ENCODE results near the gene ERCC2. TPM values are rescaled to one million over a fixed set of nuclear protein-coding genes. Genes with fewer than 3 reads are reported as not detected.

The ERCC2 gene
- polyA plus RNA-seq, 1 donor (not counting 4 experiments of a cell fraction or from before 2014, with no cell fraction given): 27.6 TPM

- TF ChIP-seq EZH2 (IDR thresholded peaks at IDR 0.05; ENCODE audit: low read length) (no peak), CTCF (optimal IDR thresholded peaks at IDR 0.05 in 1 of 3, IDR thresholded peaks at IDR 0.05 in 1 of 3, conservative IDR thresholded peaks at IDR 0.05 in 1 of 3; ENCODE audit: extremely low read depth in 1 of 3, insufficient read depth in 2 of 3, low read length in 3 of 3) (no peak)
- dilution Hi-C loops (cut with MboI; ENCODE audit: extremely low pct_ligation_motif_present, low sequenced_read_pairs): no loop called here
- Histone ChIP-seq H3K9ac (ENCODE audit: control insufficient read depth, extremely low read depth, insufficient read depth, low read length) (no peak overlapping the region), H3K9me3 (ENCODE audit: control insufficient read depth, low read depth, low read length) (no peaks in the 10 kb centered on the region), H3K4me1 (ENCODE audit: control insufficient read depth, extremely low read depth, insufficient read depth, low read length) (no peaks in the 10 kb centered on the region), H3K36me3 (ENCODE audit: control insufficient read depth in 2 of 2, extremely low read depth in 1 of 2, insufficient read depth in 2 of 2, low read length in 2 of 2) (no peaks in the 10 kb centered on the region), H3K79me2 (ENCODE audit: control insufficient read depth, insufficient read depth, low read length) (no peaks in the 10 kb centered on the region), H2AFZ (ENCODE audit: control insufficient read depth, low read length) (no peak overlapping the region), H4K20me1 (ENCODE audit: control insufficient read depth, extremely low read depth, insufficient read depth, low read length) (no peaks in the 10 kb centered on the region), H3K27me3 (ENCODE audit: control insufficient read depth, extremely low read depth, insufficient read depth, low read length) (peaks cover 10% of the 10 kb centered on the region), H3K27ac (ENCODE audit: control insufficient read depth, insufficient read depth, low read length) (no peak overlapping the region), H3K9me1 (ENCODE audit: control insufficient read depth, extremely low read depth, insufficient read depth, low read length) (no peaks in the 10 kb centered on the region), H3K4me2 (ENCODE audit: control insufficient read depth, extremely low read depth, insufficient read depth, low read depth, low read length) (no peak overlapping the region), H3K4me3 (ENCODE audit: control insufficient read depth in 2 of 3, extremely low read depth in 1 of 3, insufficient read depth in 2 of 3, low read depth in 1 of 3, low read length in 3 of 3) (no peak overlapping the region)
- no peak for DNase-seq (ENCODE audit: low read depth, low spot score)
- FAIRE-seq: no peak
These were observed 49.2 kb downstream of the ERCC2 start for GRCh38 chr19:45320997-45321775.

- no peak for TF ChIP-seq CTCF (optimal IDR thresholded peaks at IDR 0.05 in 1 of 3, IDR thresholded peaks at IDR 0.05 in 1 of 3, conservative IDR thresholded peaks at IDR 0.05 in 1 of 3; ENCODE audit: extremely low read depth in 1 of 3, insufficient read depth in 2 of 3, low read length in 3 of 3)
- TF ChIP-seq EZH2 (IDR thresholded peaks at IDR 0.05; ENCODE audit: low read length): no peak
- FAIRE-seq (no peak), DNase-seq (ENCODE audit: low read depth, low spot score) (no peak)
- Histone ChIP-seq H3K4me2 (ENCODE audit: control insufficient read depth, extremely low read depth, insufficient read depth, low read depth, low read length) (no peak overlapping the region), H2AFZ (ENCODE audit: control insufficient read depth, low read length) (no peak overlapping the region), H3K9ac (ENCODE audit: control insufficient read depth, extremely low read depth, insufficient read depth, low read length) (no peak overlapping the region), H4K20me1 (ENCODE audit: control insufficient read depth, extremely low read depth, insufficient read depth, low read length) (no peaks in the 10 kb centered on the region), H3K9me3 (ENCODE audit: control insufficient read depth, low read depth, low read length) (no peaks in the 10 kb centered on the region), H3K9me1 (ENCODE audit: control insufficient read depth, extremely low read depth, insufficient read depth, low read length) (no peaks in the 10 kb centered on the region), H3K4me3 (ENCODE audit: control insufficient read depth in 2 of 3, extremely low read depth in 1 of 3, insufficient read depth in 2 of 3, low read depth in 1 of 3, low read length in 3 of 3) (no peak overlapping the region), H3K4me1 (ENCODE audit: control insufficient read depth, extremely low read depth, insufficient read depth, low read length) (no peaks in the 10 kb centered on the region), H3K79me2 (ENCODE audit: control insufficient read depth, insufficient read depth, low read length) (no peaks in the 10 kb centered on the region), H3K27me3 (ENCODE audit: control insufficient read depth, extremely low read depth, insufficient read depth, low read length) (peaks cover 17% of the 10 kb centered on the region), H3K27ac (ENCODE audit: control insufficient read depth, insufficient read depth, low read length) (no peak overlapping the region), H3K36me3 (ENCODE audit: control insufficient read depth in 2 of 2, extremely low read depth in 1 of 2, insufficient read depth in 2 of 2, low read length in 2 of 2) (no peaks in the 10 kb centered on the region)
- dilution Hi-C loops (cut with MboI; ENCODE audit: extremely low pct_ligation_motif_present, low sequenced_read_pairs): no loop called here
These were observed 55.1 kb downstream of the ERCC2 start for GRCh38 chr19:45315304-45315703.

Data from keratinocyte (primary cell).